ACHN (cell line): ENCODE measurements around the gene TMEM120A.

Source experiments
- DNase-seq: peaks from one replicate; pipeline ENCODE4 v3.0.0-alpha.2; 2015
- in situ Hi-C: cut with HindIII; loops from 2 replicates; pipeline ENCODE4 v1.10.0; 2017; ENCODE audit warnings: low sequenced_read_pairs, low pct_ligation_motif_present, low pct_unique_long_range_greater_than_20kb

The TMEM120A gene

GRCh38 chr7:75938921-75939320 lies 55.5 kb downstream of the TMEM120A start:
- no peak for DNase-seq
- in situ Hi-C loops: no loop called here

DNA sequence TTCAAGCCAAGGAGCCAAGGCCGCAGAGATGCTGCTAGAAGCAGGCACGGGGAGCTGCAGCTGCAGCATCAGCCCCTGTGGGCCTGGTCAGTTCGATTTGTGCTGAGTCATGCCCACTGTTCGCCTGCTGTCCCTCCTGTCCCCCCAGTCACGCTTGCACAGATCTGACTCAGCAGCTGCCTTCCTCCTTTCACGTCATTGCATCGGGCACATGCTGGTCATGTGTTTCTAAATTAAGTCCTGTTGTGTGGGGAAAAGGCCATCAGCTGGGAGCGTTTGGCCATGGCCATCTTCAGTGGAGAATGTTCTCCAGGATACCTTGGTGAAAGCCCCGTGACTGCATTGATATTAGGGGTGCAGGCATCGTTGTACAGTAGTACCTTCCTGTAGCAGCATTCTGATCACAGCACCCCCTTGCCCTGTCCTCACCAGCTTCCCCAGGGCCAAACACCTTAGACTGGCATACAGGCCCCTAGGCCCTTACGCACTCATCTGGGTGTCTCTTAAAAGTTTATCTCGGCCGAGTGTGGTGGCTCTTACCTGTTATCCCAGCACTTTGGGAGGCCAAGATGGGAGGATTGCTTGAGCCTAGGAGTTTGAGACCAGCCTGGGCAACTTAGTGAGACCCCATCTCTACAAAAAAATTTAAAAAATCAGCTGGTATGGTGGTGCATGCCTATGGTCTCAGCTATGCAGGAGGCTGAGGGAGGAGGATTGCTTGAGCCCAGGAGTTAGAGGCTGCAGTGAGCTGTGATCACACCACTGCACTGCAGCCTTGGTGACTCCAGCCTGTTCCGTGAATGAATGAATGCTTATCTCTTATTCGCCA lies 56.2 kb downstream of the TMEM120A start:
- DNase-seq: peak; percentile 87
- in situ Hi-C loops: no loop called here
